Fibroblast of mammary gland (primary cell): Measurements from ENCODE around the gene CDS1.

Experiments
- DNase-seq: peaks from one replicate; pipeline ENCODE4 v3.0.0-alpha.2; 2010; ENCODE audit warnings: low read depth
- H3K4me3 ChIP-seq: 2 replicates; pipeline ENCODE4 v1.5.1; 2011; ENCODE audit warnings: low read depth, mild to moderate bottlenecking, low read length, moderate library complexity; ENCODE audit not compliant: control insufficient read depth
- CTCF ChIP-seq: conservative IDR thresholded peaks from 2 replicates; pipeline ENCODE4 v1.5.1; 2011; ENCODE audit warnings: low read depth, low read length, inconsistent platforms; ENCODE audit not compliant: control insufficient read depth, insufficient read depth

CDS1 gene

GRCh38 chr4:84579403-84579776 is 3.5 kb upstream of the CDS1 start:
- no peak overlapping the region for H3K4me3 ChIP-seq
- DNase-seq: no peak
- no peak for TF ChIP-seq CTCF

DNA sequence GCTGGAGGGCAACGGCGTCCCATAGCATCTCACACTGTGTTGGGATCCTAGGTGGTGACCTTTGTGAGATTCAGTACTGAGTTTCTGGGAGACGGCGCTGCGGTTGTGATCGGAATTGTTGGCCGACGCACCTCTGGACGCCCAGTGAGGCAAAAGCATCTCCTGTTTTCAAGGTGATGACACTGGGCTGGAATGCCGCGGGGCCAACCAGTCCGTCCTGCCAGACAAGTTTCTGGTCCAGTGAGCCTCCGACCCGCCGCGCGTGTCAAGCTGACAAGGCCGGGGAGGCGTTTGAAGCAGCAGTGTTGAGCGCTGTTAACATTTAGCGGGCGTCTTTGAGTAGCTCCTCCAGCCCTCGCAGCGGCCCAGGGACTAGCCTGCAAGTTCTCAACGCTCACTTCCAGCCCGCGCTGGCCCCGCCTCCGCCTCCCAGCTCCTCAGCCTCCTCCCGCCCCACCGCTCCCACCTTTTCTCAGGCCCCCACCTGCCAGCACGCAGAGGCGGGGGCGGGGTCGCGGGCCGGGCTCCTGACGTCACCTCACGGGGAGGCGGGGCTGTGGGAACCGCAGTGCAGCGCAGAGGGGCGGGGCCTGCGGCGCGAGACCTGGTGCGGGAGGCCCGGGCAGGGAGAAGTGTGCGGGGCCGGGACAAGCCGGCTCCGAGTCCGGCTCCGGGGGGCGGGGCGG is 482 bp upstream of the CDS1 start:
- TF ChIP-seq CTCF: no peak
- peak overlapping the region; percentile 44 for H3K4me3 ChIP-seq
- DNase-seq: peak; percentile 31

DNA sequence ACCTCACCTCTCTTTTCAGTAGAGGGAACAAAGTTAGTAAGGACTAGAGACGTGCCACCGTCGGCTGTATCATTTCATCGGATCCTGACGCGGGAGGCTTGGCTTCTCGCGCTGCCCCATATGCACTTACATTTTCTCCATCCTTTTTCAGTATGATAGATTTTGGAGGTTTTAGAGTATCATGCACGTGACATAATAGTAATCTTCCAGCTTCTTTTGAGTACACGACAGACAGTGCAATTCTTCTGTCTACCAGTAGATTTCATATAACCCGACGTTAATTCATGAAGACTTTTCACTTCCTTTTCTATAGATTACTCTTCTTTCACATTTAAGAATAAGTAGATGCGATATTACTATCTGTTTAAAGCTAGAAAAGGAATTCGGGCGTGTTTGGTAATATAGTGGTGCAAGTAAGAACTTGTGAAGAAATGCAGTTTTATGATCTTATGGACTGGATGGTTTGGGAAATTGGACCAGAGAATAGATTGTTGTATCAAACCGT is 1.0 kb downstream of the CDS1 start:
- TF ChIP-seq CTCF: no peak
- H3K4me3 ChIP-seq: peak overlapping the region; percentile 44
- peak; percentile 8 for DNase-seq

DNA sequence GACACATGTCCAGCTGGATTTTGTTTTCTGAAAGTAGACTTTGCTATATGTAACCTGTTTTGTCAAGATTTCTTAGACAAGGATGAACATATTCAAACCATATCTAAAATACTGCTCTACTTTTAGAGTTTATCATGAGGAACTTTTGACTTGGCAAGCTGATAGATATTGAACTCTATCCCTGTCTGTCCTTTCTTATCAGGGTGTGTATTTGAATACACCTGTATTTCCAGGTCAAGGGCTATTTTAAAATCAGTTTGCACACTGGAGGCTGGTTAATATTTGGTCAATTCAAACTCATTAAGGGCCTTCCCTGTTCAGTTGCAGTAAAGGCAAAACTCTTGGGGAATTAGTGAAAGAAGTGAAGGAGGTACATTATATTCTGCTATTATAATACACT is 2.3 kb downstream of the CDS1 start:
- no peak for DNase-seq
- TF ChIP-seq CTCF: no peak
- no peak overlapping the region for H3K4me3 ChIP-seq

DNA sequence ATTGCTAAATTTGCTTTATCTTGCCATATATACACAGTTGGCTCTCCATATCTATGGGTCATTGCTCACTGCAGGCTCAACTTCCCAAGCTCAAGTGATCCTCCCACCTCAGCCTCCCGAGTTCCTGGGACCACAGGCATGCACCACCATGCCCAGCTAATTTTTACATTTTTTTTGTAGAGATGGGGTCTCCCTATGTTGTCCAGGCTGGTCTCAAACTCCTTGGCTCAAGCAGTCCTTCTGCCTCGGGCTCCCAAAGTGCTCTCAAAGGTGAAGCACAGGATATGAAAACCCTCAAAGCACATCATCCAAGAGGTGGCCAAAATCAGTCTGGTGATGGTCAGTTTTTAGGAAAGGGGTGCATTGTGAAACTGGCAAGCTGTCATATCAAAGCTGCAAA is 11.8 kb downstream of the CDS1 start:
- no peak for TF ChIP-seq CTCF
- no peak overlapping the region for H3K4me3 ChIP-seq
- DNase-seq: no peak

DNA sequence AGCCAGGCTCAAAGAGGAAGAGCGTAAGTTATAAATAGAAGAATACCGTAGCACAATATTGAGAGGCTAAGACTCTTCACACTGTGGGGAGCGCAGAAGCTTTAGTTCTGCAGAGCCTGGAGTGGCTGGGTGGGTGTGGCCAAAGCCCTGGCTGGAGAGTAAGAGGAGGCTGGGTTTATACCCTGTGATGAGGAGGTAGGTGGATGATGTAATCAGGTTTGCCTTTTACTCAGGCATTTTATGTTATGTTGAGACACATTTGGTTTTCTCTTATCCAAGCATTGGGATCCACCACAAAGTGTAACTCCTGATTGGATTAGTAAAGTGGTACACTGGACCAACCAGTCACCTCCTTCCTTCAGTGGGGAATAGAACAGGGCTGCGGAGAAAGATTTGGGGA is 13.9 kb downstream of the CDS1 start:
- no peak for DNase-seq
- H3K4me3 ChIP-seq: no peak overlapping the region
- no peak for TF ChIP-seq CTCF
